NCI-H526 (cell line): ENCODE measurements around the gene RUVBL2.
"Not testable (repeated sequence)": the region's sequence is repeated elsewhere in the genome, so short reads cannot be mapped to it uniquely, and the experiment has no call there.

Experiments
- DNase-seq, 2 experiments: peaks; one replicate each; lab custom pipeline; 2025; lab: John Stamatoyannopoulos, UW

Gene RUVBL2

DNA sequence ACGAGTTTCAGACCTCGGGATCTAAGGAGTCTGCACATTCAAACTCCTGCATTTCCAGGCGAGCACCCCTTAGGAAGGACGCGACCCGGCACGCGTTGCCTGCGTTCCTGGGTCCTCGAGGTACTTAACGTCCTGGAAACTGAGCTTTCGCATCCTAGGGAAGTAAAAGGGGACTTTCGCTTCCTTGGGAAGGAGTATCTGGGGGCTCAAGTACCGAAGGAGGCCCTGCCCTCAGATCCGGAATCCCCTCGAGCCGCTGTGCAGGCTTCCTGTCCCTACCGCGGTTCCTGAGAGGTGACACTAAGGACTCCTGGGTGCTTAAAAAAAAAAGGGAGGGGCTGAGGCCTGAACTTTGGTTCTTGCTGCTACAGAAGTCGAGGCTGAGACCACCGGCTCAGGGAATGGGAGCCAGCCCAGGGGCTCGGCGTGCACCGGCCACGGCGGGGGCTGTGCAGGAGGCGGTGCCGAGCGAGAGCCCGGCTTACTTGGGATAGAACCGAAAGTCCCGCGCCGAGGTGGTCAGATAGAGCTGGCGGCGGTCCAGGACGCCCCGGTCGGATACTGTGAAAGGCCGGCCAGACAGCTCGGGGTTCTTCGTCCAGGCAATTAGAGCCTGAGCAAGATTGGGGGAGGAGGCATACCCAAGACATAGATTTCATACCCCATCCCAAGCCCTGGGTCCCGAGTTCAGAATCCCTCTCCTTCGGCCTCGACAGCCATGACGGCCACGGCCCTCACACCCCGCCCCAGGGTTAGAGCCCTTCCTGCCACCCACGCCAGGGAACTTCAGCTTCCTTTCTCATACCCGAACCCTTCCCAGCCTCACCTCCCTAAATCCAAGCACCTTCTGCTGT, 24.9 kb downstream of the RUVBL2 start:
- peak in 1 of 2 experiments; percentile 28 for DNase-seq

DNA sequence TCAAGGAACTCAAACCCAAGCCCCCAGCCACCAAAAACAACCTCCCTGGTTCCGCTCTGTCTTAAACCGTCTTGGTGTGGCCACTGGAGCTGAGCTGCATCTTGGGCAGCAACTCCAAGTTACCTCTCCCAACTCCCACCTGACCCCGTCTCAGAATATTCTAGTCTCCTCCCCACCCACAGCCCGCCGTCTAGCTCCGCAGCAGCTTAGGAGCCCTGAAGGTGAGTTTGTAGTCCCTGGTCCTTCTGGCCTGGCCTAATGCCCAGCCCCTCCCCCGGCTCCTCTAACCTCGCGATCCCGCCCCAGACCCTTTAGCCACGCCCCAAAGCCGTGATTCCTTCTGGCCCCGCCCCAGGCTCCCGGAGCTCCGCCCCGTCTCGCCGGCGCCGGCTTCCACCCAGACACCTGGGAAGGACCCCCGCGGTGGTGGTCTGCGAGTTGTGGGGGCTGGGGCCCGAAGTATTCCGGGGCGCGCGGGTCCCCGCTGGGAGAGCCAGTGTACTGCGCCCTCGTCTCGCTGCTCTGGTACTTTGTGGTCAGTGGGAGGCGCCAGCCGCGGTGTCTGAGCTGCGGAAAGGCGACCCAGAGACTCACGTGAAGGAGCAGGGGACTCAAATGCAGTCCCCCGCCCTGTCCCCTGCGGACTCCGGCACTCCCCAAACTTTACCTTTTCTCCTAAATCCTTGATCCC, 25.7 kb downstream of the RUVBL2 start:
- DNase-seq = peak in 1 of 2 experiments; percentile 77

DNA sequence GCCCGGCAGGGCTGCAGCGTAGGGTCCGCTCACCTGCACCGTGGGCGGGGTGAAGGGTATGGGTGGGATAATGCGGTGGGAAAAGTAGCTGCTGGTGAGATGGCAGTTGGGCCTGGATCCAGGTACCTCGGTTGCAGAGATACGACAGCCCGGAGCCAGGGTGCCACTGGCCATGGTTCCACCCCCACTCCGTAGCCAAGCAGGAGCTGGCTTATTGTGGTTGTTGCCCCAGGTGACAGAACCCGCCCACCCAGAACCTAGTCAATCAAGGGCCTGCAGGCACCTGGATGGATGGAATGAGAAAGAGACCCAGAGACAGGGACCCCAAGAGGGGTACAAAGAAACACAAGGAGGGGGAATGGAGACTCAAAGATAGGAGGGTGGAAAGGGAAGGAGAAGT, 26.7 kb downstream of the RUVBL2 start:
- DNase-seq = peak in 1 of 2 experiments; percentile 54

DNA sequence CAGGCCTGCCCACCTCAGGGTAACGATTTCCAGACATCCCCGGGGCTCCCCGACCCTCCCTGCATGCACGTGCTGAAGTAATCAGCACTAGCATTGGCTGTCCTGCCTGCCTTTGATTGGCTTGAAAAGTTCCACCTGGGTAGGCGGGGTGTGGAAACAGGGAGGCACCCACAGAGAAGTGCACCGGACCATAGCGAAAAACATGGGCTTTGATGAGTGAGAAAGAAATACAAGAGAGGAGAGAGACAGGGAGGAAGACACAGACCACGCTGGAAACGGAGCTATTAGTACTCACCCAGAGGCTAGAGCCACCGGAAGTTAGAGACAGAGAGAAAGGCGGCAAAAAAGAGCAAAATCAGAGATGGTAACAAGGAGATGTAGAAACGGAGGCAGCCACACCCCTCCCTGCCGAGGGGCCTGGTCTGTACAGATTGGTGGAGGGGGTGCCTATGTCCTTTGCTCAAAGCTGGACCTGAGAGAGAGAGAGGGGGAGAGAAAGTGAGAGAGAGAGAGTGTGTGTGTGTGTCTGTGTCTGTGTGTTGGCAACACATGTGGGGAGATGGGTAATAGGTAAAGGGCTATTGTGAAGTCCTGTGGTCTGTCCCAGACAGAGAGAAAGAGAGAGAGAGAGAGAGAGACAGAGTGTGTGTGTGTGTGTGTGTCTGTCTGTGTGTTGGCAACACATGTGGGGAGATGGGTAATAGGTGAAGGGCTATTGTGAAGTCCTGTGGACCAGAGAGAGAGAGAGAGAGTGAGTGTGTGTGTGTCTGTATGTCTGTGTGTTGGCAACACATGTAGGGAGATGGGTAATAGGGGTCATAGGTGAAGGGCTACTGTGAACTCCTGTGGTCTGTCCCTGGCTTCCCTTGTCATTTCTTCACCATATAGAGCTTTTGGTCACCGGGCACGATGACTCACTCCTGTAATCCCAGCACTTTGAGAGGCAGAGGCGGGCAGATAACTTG, 27.5 kb downstream of the RUVBL2 start:
- peak in 1 of 2 experiments; percentile 13 for DNase-seq

DNA sequence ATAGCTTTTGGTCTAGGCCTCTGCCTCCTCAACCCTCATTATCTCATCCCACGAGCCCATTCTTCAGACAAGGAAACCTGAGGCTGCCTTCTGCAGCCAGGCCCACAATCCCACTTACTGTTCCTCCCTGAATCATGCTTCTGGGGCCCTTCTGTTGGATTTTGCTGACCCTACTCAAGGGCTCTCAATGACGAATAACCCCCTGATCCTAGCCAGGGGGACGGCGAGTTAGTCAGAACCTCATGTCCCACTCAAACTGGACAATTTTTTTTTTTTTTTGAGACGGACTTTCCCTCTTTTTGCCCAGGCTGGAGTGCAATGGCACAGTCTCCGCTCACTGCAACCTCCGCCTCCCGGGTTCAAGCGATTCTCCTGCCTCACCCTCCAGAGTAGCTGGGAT, 28.4 kb downstream of the RUVBL2 start:
- no peak for DNase-seq

DNA sequence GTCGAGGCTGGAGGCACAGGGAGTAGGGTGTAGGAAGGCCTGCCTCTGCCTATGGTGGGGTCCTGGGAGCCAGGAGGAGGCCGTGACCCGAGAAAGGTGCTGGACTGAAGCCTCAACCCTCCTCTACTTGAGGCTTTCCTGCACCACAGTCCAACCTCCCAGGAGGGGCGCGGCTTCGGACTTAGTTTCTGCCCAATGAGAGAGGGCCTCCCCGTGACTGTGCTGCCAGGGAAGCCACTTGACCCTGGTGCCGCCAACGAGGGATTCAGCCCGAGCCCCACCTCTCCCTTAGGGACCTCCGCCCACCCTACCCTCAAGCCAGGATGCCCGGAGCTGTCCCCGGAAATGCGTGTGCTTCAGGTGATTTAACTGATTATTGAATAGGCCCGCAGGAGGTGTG, 30.5 kb downstream of the RUVBL2 start, which contains the start of gene CGB3:
CGB3 (minus strand) TSS at position 101 of the 400 bp plus-strand sequence. CDS start 362 bp downstream, outside the sequence.
- not testable (repeated sequence) for DNase-seq

DNA sequence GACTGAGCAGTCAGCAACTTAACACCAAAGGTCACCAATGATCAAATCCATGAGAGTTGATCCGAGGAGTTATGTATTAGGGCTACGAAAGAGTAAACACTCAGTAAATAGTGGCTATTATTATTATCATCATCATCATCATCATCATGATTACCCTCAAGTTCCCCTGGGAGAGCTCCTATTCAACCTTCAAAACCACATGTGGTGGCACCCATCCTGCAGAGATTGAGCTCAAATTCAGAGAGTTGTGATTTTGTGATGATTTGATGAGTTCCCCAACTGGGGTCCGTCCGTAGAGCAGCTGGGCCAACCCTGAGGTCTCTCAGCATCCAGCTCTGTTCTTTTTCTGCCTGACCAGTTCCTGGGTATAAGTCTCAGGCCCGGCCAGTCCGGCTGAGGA, 31.4 kb downstream of the RUVBL2 start:
- not testable (repeated sequence) for DNase-seq

DNA sequence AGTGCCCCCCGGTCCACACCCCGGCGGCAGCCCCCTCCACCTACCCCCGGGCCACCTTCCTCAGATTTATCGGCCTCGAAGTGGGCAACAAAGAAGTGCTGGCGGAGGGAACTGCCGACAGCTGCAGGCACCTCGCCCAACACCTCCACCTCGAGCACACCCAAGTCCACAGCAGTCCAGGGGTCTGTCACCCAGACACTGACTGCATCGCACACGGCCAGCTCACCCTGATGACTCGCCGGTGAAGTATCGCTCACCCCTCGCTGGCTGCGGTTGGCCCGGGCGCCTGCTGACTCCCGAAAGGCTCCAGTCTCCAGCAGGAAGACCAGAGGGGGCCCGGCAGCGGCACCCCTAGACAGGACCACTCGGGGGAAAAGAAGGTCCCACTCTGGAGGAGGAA, 31.9 kb downstream of the RUVBL2 start:
- not testable (repeated sequence) for DNase-seq

DNA sequence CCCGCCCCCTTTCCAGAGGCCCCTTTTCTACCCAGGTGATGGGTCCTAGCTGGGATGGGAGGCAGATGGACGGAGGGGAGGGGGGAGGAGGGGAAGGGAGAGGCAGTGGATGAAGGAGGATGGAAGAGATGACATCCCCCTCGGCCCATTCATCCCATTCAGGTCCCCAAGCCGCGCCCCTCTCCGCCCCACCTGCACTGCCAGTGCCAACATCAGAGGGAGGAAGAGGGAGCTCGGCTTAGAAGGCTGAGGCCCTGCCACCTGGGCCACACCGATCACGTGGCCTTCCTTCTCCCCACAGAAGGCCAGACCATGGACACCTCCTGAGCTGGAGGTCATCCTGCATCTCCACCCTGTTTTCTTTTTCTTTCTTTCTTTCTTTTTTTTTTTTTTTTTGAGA, 35.0 kb downstream of the RUVBL2 start:
- not testable (repeated sequence) for DNase-seq

DNA sequence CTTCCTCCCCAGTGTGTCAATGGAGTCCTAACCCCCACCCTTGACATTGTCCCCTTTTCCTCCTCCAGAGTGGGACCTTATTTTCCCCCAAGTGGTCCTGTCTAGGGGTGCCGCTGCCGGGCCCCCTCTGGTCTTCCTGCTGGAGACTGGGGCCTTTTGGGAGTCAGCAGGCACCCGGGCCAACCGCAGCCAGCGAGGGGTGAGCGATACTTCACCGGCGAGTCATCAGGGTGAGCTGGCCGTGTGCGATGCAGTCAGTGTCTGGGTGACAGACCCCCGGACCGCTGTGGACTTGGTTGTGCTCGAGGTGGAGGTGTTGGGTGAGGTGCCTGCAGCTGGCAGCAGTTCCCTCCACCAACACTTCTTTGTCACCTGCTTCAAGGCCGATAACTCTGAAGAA, 36.1 kb downstream of the RUVBL2 start:
- DNase-seq = not testable (repeated sequence)

DNA sequence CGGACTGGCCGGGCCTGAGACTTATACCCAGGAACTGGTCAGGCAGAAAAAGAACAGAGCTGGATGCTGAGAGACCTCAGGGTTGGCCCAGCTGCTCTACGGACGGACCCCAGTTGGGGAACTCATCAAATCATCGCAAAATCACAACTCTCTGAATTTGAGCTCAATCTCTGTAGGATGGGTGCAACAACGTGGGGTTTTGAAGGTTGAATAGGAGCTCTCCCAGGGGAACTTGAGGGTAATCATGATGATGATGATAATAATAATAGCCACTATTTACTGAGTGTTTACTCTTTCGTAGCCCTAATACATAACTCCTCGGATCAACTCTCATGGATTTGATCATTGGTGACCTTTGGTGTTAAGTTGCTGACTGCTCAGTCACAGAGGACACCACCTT, 36.6 kb downstream of the RUVBL2 start:
- not testable (repeated sequence) for DNase-seq

DNA sequence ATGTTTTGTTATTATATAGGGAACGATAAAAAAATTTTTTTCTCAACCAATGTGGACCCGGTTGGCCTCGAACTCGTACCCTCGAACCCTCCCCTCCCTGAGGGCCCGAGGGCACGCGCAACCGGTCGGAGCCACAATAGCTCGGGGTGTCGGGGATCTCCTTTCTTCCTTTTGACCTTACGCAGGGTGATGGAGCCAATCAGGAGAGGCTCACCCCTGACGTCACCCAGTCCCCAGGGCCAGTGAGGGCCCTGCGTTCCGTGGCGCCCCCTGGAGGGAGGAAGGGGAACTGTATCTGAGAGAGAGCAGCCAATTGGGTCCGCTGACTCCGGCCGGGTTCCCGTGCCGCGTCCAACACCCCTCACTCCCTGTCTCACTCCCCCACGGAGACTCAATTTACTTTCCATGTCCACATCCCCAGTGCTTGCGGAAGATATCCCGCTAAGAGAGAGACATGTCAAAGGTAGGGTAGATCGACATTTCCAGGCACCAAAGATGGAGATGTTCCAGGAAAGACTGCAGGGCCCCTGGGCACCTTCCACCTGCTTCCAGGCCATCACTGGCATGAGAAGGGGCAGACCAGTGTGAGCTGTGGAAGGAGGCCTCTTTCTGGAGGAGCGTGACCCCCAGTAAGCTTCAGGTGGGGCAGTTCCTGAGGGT, 38.1 kb downstream of the RUVBL2 start, which contains the start of gene CGB2:
CGB2 (plus strand) TSS at position 249 of the 660 bp plus-strand sequence; CDS start at position 455, 206 bp downstream.
- DNase-seq = peak; percentile 46 to 75

DNA sequence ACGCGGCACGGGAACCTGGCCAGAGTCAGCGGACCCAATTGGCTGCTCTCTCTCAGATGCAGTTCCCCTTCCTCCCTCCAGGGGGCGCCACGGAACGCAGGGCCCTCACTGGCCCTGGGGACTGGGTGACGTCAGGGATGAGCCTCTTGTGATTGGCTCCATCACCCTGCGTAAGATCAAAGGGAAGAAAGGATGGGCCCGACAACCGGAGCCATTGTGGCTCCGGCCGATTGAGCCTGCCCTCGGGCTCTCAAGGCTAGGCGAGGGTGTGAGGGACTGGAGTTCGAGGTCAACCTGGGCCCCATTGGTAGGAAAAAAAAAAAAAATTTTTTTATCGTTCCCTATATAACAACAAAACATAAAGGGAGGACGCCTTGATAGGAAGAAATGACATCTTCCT, 43.1 kb downstream of the RUVBL2 start, which contains the start of gene CGB1:
CGB1 (minus strand) TSS at position 81 of the 400 bp plus-strand sequence. CDS start 184 bp downstream, outside the sequence.
- DNase-seq = peak in 1 of 2 experiments; percentile 58

DNA sequence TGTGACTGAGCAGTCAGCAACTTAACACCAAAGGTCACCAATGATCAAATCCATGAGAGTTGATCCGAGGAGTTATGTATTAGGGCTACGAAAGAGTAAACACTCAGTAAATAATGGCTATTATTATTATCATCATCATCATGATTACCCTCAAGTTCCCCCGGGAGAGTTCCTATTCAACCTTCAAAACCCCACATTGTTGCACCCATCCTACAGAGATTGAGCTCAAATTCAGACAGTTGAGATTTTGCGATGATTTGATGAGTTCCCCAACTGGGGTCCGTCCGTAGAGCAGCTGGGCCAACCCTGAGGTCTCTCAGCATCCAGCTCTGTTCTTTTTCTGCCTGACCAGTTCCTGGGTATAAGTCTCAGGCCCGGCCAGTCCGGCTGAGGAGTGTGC, 44.4 kb downstream of the RUVBL2 start:
- not testable (repeated sequence) for DNase-seq

DNA sequence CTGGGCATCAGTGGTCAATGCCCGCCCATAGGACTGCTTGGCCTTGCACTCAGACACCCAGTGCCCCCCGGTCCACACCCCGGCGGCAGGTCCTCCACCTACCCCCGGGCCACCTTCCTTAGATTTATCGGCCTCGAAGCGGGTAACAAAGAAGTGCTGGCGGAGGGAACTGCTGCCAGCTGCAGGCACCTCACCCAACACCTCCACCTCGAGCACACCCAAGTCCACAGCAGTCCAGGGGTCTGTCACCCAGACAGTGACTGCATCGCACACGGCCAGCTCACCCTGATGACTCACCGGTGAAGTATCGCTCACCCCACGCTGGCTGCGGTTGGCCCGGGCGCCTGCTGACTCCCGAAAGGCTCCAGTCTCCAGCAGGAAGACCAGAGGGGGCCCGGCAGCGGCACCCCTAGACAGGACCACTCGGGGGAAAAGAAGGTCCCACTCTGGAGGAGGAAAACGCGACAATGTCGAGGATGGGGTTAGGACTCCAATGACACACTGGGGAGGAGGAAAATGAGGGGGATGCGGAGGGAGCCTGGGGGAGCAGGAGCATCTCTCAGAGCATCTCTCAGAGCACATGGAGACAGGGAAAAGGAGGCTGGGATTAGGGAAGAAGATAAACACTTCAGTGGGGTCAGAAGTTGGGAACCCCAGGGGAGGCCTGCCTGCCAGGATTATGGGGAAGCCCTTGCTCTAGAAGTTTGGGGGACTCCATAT, 45.0 kb downstream of the RUVBL2 start:
- not testable (repeated sequence) for DNase-seq

DNA sequence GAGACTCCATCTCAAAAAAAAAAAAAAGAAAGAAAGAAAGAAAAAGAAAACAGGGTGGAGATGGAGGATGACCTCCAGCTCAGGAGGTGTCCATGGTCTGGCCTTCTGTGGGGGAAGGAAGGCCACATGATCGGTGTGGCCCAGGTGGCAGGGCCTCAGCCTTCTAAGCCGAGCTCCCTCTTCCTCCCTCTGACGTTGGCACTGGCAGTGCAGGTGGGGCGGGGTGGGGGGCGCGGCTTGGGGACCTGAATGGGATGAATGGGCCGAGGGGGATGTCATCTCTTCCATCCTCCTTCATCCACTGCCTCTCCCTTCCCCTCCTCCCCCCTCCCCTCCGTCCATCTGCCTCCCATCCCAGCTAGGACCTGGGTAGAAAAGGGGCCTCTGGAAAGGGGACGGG, 46.0 kb downstream of the RUVBL2 start:
- not testable (repeated sequence) for DNase-seq

DNA sequence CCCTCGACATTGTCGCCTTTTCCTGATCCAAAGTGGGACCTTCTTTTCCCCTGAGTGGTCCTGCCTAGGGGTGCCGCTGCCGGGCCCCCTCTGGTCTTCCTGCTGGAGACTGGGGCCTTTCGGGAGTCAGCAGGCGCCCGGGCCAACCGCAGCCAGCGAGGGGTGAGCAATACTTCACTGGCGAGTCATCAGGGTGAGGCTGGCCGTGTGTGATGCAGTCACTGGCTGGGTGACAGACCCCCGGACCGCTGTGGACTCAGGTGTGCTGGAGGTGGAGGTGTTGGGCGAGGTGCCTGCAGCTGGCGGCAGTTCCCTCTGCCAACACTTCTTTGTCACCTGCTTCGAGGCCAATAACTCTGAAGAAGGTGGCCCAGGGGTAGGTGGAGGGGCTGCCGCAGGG, 48.5 kb downstream of the RUVBL2 start:
- DNase-seq = no peak

DNA sequence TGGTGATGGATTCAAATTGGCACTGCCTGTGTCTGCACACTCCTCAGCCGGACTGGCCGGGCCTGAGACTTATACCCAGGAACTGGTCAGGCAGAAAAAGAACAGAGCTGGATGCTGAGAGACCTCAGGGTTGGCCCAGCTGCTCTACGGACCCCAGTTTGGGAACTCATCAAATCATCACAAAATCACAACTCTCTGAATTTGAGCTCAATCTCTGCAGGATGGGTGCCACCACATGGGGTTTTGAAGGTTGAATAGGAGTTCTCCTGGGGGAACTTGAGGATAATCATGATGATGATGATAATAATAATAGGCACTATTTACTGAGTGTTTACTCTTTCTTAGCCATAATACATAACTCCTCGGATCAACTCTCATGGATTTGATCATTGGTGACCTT, 49.0 kb downstream of the RUVBL2 start:
- not testable (repeated sequence) for DNase-seq

DNA sequence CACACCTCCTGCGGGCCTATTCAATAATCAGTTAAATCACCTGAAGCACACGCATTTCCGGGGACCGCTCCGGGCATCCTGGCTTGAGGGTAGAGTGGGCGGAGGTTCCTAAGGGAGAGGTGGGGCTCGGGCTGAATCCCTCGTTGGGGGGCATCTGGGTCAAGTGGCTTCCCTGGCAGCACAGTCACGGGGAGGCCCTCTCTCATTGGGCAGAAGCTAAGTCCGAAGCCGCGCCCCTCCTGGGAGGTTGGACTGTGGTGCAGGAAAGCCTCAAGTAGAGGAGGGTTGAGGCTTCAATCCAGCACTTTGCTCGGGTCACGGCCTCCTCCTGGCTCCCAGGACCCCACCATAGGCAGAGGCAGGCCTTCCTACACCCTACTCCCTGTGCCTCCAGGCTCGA, 49.9 kb downstream of the RUVBL2 start, which contains the start of gene CGB5:
CGB5 (plus strand) TSS at position 301 of the 400 bp plus-strand sequence. CDS start 362 bp downstream, outside the sequence.
- not testable (repeated sequence) for DNase-seq

DNA sequence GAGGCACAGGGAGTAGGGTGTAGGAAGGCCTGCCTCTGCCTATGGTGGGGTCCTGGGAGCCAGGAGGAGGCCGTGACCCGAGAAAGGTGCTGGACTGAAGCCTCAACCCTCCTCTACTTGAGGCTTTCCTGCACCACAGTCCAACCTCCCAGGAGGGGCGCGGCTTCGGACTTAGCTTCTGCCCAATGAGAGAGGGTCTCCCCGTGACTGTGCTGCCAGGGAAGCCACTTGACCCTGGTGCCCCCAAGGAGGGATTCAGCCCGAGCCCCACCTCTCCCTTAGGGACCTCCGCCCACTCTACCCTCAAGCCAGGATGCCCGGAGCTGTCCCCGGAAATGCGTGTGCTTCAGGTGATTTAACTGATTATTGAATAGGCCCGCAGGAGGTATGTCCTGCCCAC, 55.3 kb downstream of the RUVBL2 start, which contains the start of gene CGB8:
CGB8 (minus strand) TSS at position 101 of the 400 bp plus-strand sequence. CDS start 372 bp downstream, outside the sequence.
- DNase-seq = not testable (repeated sequence)
